Cardiac muscle cell (in vitro differentiated cells and primary cell): ENCODE measurements around the gene NOXA1. TPM values are rescaled to one million over a fixed set of nuclear protein-coding genes. Genes with fewer than 3 reads are reported as not detected.

Source experiments
- DNase-seq, 2 donors: peaks; one replicate each; pipeline versions ENCODE4 v3.0.0 to v3.0.0-alpha.2; 2010 to 2017; ENCODE audit warnings: low read depth in 1 of 2, low spot score in 1 of 2
- H3K27ac ChIP-seq: fragments of 200-600 bp; sonication (generic); 2 replicates; pipeline ENCODE4 v1.5.1; 2016
- H3K27me3 ChIP-seq: fragments of 200-600 bp; sonication (generic); 2 replicates; pipeline ENCODE4 v1.6.0; 2016; ENCODE audit warnings: control low read depth
- H3K36me3 ChIP-seq: fragments of 200-600 bp; sonication (generic); 2 replicates; pipeline ENCODE4 v1.5.1; 2016; ENCODE audit warnings: control low read depth
- H3K4me1 ChIP-seq: fragments of 200-600 bp; sonication (generic); 2 replicates; pipeline ENCODE4 v1.8.1; 2017; ENCODE audit warnings: low read depth, mild to moderate bottlenecking, mixed run types
- H3K4me3 ChIP-seq: fragments of 200-600 bp; sonication (generic); 2 replicates; pipeline ENCODE4 v1.5.1; 2016; ENCODE audit warnings: mild to moderate bottlenecking
- H3K9me3 ChIP-seq: fragments of 200-600 bp; sonication (generic); 2 replicates; pipeline ENCODE4 v1.5.1; 2017; ENCODE audit warnings: low read depth, mild to moderate bottlenecking, control low read depth
- CTCF ChIP-seq: IDR thresholded peaks from 2 replicates; pipeline ENCODE4 v1.5.1; 2012; ENCODE audit warnings: low read depth, mild to moderate bottlenecking, low read length
- polyA plus RNA-seq: library from polyadenylated mRNA; unstranded; fragments of >200 nt; fragmentation: Nextera tagmentation; extraction: Ambion mirVana; gene quantifications from 2 replicates; pipeline ENCODE4 v1.2.1, GENCODE V29; 2016
- total RNA-seq: library from RNA; depleted of rRNA; stranded (reverse); fragments of >200 nt; gene quantifications from 2 replicates; pipeline ENCODE4 v1.2.3, GENCODE V29; 2016

NOXA1 gene
- total and polyA plus RNA-seq, 2 experiments from 2014 or later = 8.1 to 12.0 TPM

GRCh38 chr9:137412431-137412830 is 10.8 kb upstream of the NOXA1 start:
- TF ChIP-seq CTCF = no peak
- H3K36me3 ChIP-seq = no peaks in the 10 kb centered on the region
- peak in 1 of 2 donors; percentile 35 for DNase-seq
- H3K27ac ChIP-seq = no peak overlapping the region
- no peaks in the 10 kb centered on the region for H3K9me3 ChIP-seq
- peaks cover 4% of the 10 kb centered on the region for H3K4me1 ChIP-seq
- no peak overlapping the region for H3K4me3 ChIP-seq
- H3K27me3 ChIP-seq = no peaks in the 10 kb centered on the region

- Histone ChIP-seq H3K36me3 (no peaks in the 10 kb centered on the region), H3K27me3 (no peaks in the 10 kb centered on the region), H3K27ac (no peak overlapping the region), H3K4me1 (peaks cover 4% of the 10 kb centered on the region), H3K9me3 (no peaks in the 10 kb centered on the region), H3K4me3 (no peak overlapping the region)
- no peak for TF ChIP-seq CTCF
- no peak for DNase-seq
Observed at GRCh38 chr9:137415451-137415850, 7.7 kb upstream of the NOXA1 start.

- H3K27ac ChIP-seq = no peak overlapping the region
- H3K4me3 ChIP-seq = no peak overlapping the region
- no peaks in the 10 kb centered on the region for H3K9me3 ChIP-seq
- peaks cover 4% of the 10 kb centered on the region for H3K4me1 ChIP-seq
- no peak for DNase-seq
- no peaks in the 10 kb centered on the region for H3K36me3 ChIP-seq
- no peak for TF ChIP-seq CTCF
- no peaks in the 10 kb centered on the region for H3K27me3 ChIP-seq
Observed at GRCh38 chr9:137416006-137416562, 7.1 kb upstream of the NOXA1 start.

GRCh38 chr9:137416563-137417151 is 6.5 kb upstream of the NOXA1 start:
- Histone ChIP-seq H3K27me3 (no peaks in the 10 kb centered on the region), H3K36me3 (no peaks in the 10 kb centered on the region), H3K4me1 (peaks cover 4% of the 10 kb centered on the region), H3K9me3 (no peaks in the 10 kb centered on the region), H3K4me3 (no peak overlapping the region), H3K27ac (no peak overlapping the region)
- no peak for DNase-seq
- TF ChIP-seq CTCF = no peak

GRCh38 chr9:137417161-137418021 is 5.8 kb upstream of the NOXA1 start:
- no peak overlapping the region for H3K4me3 ChIP-seq
- no peaks in the 10 kb centered on the region for H3K9me3 ChIP-seq
- no peak overlapping the region for H3K27ac ChIP-seq
- no peaks in the 10 kb centered on the region for H3K36me3 ChIP-seq
- TF ChIP-seq CTCF = no peak
- H3K27me3 ChIP-seq = no peaks in the 10 kb centered on the region
- H3K4me1 ChIP-seq = no peaks in the 10 kb centered on the region
- no peak for DNase-seq
